Measurements from ENCODE around the gene IRF4. TPM values are rescaled to one million over a fixed set of nuclear protein-coding genes. Genes with fewer than 3 reads are reported as not detected.
"Not testable (repeated sequence)": the region's sequence is repeated elsewhere in the genome, so short reads cannot be mapped to it uniquely, and the experiment has no call there.

Gene IRF4
- total and polyA plus RNA-seq, 12 donors = 0.04 to 3.6 (median 0.32) TPM; not detected in 1

DNA sequence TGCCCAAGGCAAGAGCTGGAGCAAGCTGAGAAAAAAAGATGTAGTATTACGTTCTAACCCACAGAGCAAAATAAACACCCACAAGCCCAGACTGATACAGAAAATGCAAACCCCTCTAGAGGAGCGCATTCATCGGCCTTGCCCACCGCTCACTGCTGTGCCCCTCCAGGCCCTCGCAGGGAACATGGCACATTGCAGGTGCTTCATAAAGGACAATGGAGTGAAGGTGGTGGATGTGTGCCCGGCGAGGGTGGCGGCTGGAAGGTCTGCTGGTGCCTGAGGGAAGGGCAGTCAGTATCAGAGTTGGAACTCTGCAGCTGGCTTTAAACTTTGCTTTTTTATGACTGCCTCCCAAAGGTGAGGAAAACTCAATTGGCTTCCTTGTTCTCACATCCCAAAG is 18.5 kb upstream of the IRF4 start:
- peak in 1 of 8 donors; percentile 56 for ATAC-seq
- H3K36me3 ChIP-seq = no peaks in the 10 kb centered on the region

GRCh38 chr6:373773-374724 is 17.5 kb upstream of the IRF4 start:
- no peaks in the 10 kb centered on the region for H3K9me3 ChIP-seq
- DNase-seq (no peak), ATAC-seq (peak; percentile 16 to 63 (median 50))
- H3K27ac ChIP-seq = no peak overlapping the region
- TF ChIP-seq, protein P1, sequence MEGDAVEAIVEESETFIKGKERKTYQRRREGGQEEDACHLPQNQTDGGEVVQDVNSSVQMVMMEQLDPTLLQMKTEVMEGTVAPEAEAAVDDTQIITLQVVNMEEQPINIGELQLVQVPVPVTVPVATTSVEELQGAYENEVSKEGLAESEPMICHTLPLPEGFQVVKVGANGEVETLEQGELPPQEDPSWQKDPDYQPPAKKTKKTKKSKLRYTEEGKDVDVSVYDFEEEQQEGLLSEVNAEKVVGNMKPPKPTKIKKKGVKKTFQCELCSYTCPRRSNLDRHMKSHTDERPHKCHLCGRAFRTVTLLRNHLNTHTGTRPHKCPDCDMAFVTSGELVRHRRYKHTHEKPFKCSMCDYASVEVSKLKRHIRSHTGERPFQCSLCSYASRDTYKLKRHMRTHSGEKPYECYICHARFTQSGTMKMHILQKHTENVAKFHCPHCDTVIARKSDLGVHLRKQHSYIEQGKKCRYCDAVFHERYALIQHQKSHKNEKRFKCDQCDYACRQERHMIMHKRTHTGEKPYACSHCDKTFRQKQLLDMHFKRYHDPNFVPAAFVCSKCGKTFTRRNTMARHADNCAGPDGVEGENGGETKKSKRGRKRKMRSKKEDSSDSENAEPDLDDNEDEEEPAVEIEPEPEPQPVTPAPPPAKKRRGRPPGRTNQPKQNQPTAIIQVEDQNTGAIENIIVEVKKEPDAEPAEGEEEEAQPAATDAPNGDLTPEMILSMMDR (IDR thresholded peaks at IDR 0.05) = peak in 8 of 9 donors; percentile 10 to 57 (median 37)
- H3K27me3 ChIP-seq = peaks cover 0 to 80% (median 58%) of the 10 kb centered on the region in 7 donors
- H3K4me3 ChIP-seq = no peak overlapping the region
- peaks cover 0 to 10% (median 7%) of the 10 kb centered on the region in 9 donors for H3K4me1 ChIP-seq
- intact Hi-C loops (cut with DNase I) = loop anchor here in 2 of 10 donors (2.0 to 5.0 kb wide), 2 partner anchors 182 to 185 kb away; no protein-coding TSS in a partner anchor
- 49 to 60% methylated on average over 26 of the region's 26 CpGs for WGBS, 2 donors
- H3K36me3 ChIP-seq = no peaks in the 10 kb centered on the region

More for the DNA sequence above, 18.5 kb upstream of the IRF4 start:
- TF ChIP-seq, protein P1 (IDR thresholded peaks at IDR 0.05) = no peak
- H3K4me1 ChIP-seq = peaks cover 0 to 10% (median 7%) of the 10 kb centered on the region in 9 donors
- H3K4me3 ChIP-seq = no peak overlapping the region
- 84 to 86% methylated on average over 8 of the region's 8 CpGs for WGBS, 2 donors
- H3K9me3 ChIP-seq = no peaks in the 10 kb centered on the region
- DNase-seq = no peak
- peaks cover 0 to 84% (median 62%) of the 10 kb centered on the region in 7 donors for H3K27me3 ChIP-seq
- no peak overlapping the region for H3K27ac ChIP-seq
- intact Hi-C loops (cut with DNase I) = loop anchor here in 2 of 10 donors (2.0 to 5.0 kb wide), 2 partner anchors 181 to 184 kb away; no protein-coding TSS in a partner anchor

DNA sequence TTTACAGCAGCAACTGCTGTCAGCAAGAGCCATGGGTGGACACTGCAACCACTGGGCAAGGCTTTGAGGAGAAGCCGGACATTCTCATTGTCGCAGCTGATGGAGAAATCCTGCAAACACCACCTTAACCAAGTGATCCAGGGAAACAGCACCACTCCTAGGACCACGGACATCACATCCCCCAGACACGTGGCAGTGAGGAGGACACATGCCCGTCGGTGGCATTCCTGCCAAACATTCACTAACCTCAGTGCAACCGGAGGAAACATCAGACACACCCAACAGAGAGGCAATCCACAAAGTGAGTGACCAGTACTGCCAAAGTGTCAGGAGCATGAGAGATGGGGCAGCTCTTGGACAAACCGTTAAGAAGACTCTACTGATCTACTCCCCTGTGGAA is 16.6 kb upstream of the IRF4 start:
- intact Hi-C loops (cut with DNase I) = loop anchor here in 1 of 10 donors (5.0 kb wide), 1 partner anchor 183 kb away; no protein-coding TSS in a partner anchor
- TF ChIP-seq, protein P1 (IDR thresholded peaks at IDR 0.05) = no peak
- no peak overlapping the region for H3K27ac ChIP-seq
- peaks cover 0 to 80% (median 61%) of the 10 kb centered on the region in 7 donors for H3K27me3 ChIP-seq
- H3K9me3 ChIP-seq = no peaks in the 10 kb centered on the region
- DNase-seq (no peak), ATAC-seq (no peak)
- H3K4me1 ChIP-seq = peaks cover 0 to 10% (median 7%) of the 10 kb centered on the region in 9 donors
- H3K36me3 ChIP-seq = no peaks in the 10 kb centered on the region
- 80 to 84% methylated on average over 8 of the region's 8 CpGs for WGBS, 2 donors
- no peak overlapping the region for H3K4me3 ChIP-seq

DNA sequence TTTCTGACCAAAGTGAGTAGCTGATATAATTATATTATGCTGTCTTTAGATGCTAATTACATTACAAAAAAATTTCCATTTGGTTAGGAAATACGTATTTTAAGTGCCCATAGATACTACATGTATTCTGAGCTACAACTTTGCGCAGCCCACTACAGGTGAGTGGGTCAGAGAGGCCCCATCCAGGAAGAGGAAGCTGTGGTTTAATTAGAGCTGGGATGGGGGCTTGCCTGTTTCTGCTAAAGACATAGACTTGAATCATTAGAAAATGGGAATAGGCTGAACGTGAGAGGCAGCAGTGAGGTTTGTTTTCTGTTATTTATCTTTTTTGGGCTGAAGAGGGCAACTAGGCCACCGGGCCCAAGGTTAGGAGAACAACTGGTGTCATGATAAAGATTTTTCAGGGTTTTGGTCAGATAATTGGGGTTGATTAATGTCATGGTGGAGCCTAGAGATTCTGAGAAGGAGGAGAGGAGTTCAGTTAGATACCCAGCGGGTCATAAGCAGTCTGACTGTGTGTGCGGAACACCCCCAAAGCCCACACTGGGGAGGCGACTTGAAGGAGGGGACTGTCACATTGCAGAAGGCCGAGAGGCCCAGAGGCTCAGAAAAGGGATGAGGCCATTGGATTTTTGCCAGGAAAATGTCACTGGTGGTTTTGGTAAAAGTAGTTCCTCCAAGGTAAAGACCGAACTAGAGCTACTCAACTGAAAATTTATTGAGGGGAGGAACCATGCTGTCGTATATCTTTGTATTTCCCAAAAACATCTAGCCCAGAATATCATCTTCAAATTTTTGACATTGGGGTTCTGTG is 14.5 kb upstream of the IRF4 start:
- WGBS, 2 donors = 74% methylated on average over 10 of the region's 10 CpGs
- H3K27ac ChIP-seq = no peak overlapping the region
- H3K36me3 ChIP-seq = no peaks in the 10 kb centered on the region
- TF ChIP-seq, protein P1 (IDR thresholded peaks at IDR 0.05) = no peak
- H3K4me1 ChIP-seq = peaks cover 0 to 10% (median 7%) of the 10 kb centered on the region in 9 donors
- H3K9me3 ChIP-seq = no peaks in the 10 kb centered on the region
- ATAC-seq (no peak), DNase-seq (no peak)
- no peak overlapping the region for H3K4me3 ChIP-seq
- intact Hi-C loops (cut with DNase I) = no loop called here
- peaks cover 4 to 90% (median 72%) of the 10 kb centered on the region in 7 donors for H3K27me3 ChIP-seq

GRCh38 chr6:377641-378020 is 13.9 kb upstream of the IRF4 start:
- H3K27ac ChIP-seq; H3K4me3 ChIP-seq; H3K9me3 ChIP-seq; DNase-seq; H3K4me1 ChIP-seq; H3K36me3 ChIP-seq; ATAC-seq; intact Hi-C loops (cut with DNase I): not testable (repeated sequence)
- WGBS, 2 donors = 87 to 90% methylated on average over 13 of the region's 13 CpGs
- H3K27me3 ChIP-seq = peaks cover 4 to 88% (median 67%) of the 10 kb centered on the region in 7 donors

Data from heart right ventricle (tissue), 16 donors.